Esophagus muscularis mucosa (tissue), 3 donors: ENCODE measurements around the gene SLC39A10.

ENCODE experiments used
- POLR2A ChIP-seq: fragments of 450-650 bp; IDR thresholded peaks from one replicate; pipeline ENCODE4 v1.6.1; 2017; ENCODE audit warnings: antibody characterized with exemption, moderate library complexity, mild to moderate bottlenecking, low read depth
- TF ChIP-seq, protein P1 (sequence below), 3 experiments: fragments of 200-600 bp in 2 of 3; fragments of 450-650 bp in 1 of 3; sonication (generic) in 2 of 3; IDR thresholded peaks; one replicate each; pipeline ENCODE4 v1.5.1; 2017 to 2019; ENCODE audit warnings: antibody characterized with exemption in 3 of 3, mild to moderate bottlenecking in 2 of 3, moderate library complexity in 1 of 3

- TF ChIP-seq, protein P1, sequence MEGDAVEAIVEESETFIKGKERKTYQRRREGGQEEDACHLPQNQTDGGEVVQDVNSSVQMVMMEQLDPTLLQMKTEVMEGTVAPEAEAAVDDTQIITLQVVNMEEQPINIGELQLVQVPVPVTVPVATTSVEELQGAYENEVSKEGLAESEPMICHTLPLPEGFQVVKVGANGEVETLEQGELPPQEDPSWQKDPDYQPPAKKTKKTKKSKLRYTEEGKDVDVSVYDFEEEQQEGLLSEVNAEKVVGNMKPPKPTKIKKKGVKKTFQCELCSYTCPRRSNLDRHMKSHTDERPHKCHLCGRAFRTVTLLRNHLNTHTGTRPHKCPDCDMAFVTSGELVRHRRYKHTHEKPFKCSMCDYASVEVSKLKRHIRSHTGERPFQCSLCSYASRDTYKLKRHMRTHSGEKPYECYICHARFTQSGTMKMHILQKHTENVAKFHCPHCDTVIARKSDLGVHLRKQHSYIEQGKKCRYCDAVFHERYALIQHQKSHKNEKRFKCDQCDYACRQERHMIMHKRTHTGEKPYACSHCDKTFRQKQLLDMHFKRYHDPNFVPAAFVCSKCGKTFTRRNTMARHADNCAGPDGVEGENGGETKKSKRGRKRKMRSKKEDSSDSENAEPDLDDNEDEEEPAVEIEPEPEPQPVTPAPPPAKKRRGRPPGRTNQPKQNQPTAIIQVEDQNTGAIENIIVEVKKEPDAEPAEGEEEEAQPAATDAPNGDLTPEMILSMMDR (IDR thresholded peaks at IDR 0.05), result no peak
- TF ChIP-seq POLR2A, result no peak
These were observed 13.2 kb downstream of the SLC39A10 start for GRCh38 chr2:195670191-195670590.
